GM10266 (cell line): ENCODE results near the gene PHYHD1.

Experiments used
- DNase-seq: peaks from one replicate; pipeline ENCODE4 v3.0.0; 2012; ENCODE audit errors: extremely low spot score
- CTCF ChIP-seq: IDR thresholded peaks from 2 replicates; pipeline ENCODE4 v1.5.1; 2012; ENCODE audit warnings: mild to moderate bottlenecking, low read depth; ENCODE audit not compliant: control insufficient read depth, insufficient read depth; ENCODE audit errors: missing control alignments

The PHYHD1 gene

GRCh38 chr9:128927731-128928411 is 7.1 kb downstream of the PHYHD1 start:
- peak; percentile 76 for DNase-seq
- peak; percentile 91 for TF ChIP-seq CTCF

GRCh38 chr9:128928624-128929023 is 7.8 kb downstream of the PHYHD1 start:
- DNase-seq, result no peak

GRCh38 chr9:128929560-128929959 is 8.8 kb downstream of the PHYHD1 start:
- DNase-seq, result no peak
- TF ChIP-seq CTCF, result no peak

More at GRCh38 chr9:128928624-128929023, 7.8 kb downstream of the PHYHD1 start:
- no peak for TF ChIP-seq CTCF

- DNase-seq, result no peak
- no peak for TF ChIP-seq CTCF
Observed at GRCh38 chr9:128933731-128934130, 12.9 kb downstream of the PHYHD1 start.

- DNase-seq, result no peak
- no peak for TF ChIP-seq CTCF
Observed at GRCh38 chr9:128936171-128936865, 15.5 kb downstream of the PHYHD1 start.

- DNase-seq, result no peak
- no peak for TF ChIP-seq CTCF
Observed at GRCh38 chr9:128937310-128938165, 16.8 kb downstream of the PHYHD1 start.
